Suprapubic skin (tissue), 4 donors: ENCODE results near the gene MRPL58.

Experiments used
- EP300 ChIP-seq: sonication (generic); formaldehyde crosslinking; IDR thresholded peaks from one replicate; pipeline ENCODE4 v1.6.1; 2017; ENCODE audit warnings: antibody characterized with exemption
- POLR2A ChIP-seq, 2 donors: fragments of 450-650 bp; IDR thresholded peaks; one replicate each; pipeline ENCODE4 v1.6.1; 2017; ENCODE audit warnings: antibody characterized with exemption in 2 of 2, mild to moderate bottlenecking in 2 of 2, moderate library complexity in 2 of 2
- POLR2AphosphoS5 ChIP-seq, 3 donors: sonication (generic); formaldehyde crosslinking; IDR thresholded peaks; one replicate each; pipeline ENCODE4 v1.6.1; 2017; ENCODE audit warnings: antibody characterized with exemption in 3 of 3
- TF ChIP-seq, protein P1 (sequence below), 2 donors: fragments of 200-600 bp in 1 of 2; fragments of 450-650 bp in 1 of 2; sonication (generic) in 1 of 2; IDR thresholded peaks; one replicate each; pipeline ENCODE4 v1.5.1; 2016 to 2019; ENCODE audit warnings: antibody characterized with exemption in 2 of 2, mild to moderate bottlenecking in 1 of 2, moderate library complexity in 1 of 2

DNA sequence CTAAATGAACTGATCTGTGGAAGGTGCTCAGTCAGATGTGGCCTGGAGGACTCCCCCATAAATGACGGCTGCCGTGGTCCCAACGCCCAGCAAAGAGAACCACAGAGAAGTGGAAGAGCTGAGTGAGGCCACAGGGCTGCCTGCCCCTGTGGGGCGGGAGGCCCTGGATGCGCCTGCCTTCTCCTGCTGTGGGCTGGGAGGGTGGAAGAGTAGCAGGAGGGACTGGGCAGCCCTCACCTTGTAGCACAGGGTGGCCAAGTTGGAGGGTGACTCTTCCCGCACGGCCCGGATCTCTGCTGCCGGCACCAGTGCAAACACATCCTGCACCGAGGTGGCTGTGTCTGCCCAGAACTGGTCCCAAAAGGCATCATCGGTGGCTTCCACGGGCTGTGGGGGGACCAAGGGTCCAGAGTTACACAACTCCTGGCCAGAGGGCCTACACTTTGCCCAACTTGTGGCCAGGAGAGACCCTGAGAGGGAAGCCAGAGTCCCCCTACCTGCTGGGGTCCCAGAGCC, 48.2 kb upstream of the MRPL58 start:
- no peak for TF ChIP-seq POLR2A (IDR thresholded peaks at IDR 0.05)
- no peak for TF ChIP-seq POLR2AphosphoS5 (IDR thresholded peaks at IDR 0.05)
- TF ChIP-seq, protein P1, sequence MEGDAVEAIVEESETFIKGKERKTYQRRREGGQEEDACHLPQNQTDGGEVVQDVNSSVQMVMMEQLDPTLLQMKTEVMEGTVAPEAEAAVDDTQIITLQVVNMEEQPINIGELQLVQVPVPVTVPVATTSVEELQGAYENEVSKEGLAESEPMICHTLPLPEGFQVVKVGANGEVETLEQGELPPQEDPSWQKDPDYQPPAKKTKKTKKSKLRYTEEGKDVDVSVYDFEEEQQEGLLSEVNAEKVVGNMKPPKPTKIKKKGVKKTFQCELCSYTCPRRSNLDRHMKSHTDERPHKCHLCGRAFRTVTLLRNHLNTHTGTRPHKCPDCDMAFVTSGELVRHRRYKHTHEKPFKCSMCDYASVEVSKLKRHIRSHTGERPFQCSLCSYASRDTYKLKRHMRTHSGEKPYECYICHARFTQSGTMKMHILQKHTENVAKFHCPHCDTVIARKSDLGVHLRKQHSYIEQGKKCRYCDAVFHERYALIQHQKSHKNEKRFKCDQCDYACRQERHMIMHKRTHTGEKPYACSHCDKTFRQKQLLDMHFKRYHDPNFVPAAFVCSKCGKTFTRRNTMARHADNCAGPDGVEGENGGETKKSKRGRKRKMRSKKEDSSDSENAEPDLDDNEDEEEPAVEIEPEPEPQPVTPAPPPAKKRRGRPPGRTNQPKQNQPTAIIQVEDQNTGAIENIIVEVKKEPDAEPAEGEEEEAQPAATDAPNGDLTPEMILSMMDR (IDR thresholded peaks at IDR 0.05), result no peak
- TF ChIP-seq EP300, result no peak
